ENCODE data around the gene TPH2.

TPH2 gene

DNA sequence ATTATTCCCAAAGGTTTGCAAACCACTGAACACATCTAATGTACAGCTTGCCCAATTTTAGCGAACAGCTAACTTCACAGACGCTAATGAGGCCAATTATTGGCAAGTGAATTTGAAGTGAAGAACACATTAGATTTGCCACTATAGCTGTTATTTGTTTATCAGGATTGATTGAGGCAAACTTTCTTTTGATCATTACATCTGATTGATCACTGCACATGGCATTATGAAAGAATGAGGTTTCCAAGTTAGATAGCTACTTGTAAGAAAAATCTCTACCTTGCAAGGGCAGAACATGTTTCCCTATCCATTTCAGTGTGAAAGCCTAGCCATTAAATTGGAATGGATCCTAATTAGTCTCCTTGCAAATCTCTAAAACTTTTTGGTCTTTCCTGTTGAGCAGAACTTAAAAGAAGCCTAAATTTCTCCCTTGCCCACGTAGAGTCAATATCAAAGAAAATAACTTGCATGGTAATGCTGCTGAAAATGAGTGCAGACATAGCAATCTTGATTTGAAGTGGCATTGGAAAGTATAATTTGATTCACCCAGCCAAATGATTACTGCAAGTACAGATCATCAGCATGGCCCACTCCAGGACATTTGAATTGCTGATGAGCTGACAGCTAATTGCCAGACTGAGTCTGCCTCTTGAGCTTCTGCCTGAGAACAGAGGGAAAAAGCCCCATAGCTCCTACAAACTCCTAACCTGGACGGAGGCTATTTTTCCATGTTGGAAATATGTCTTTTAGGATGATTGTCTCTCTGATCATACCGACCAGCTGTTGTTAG is 98.6 kb downstream of the TPH2 start:
- DNase-seq = no peak

DNA sequence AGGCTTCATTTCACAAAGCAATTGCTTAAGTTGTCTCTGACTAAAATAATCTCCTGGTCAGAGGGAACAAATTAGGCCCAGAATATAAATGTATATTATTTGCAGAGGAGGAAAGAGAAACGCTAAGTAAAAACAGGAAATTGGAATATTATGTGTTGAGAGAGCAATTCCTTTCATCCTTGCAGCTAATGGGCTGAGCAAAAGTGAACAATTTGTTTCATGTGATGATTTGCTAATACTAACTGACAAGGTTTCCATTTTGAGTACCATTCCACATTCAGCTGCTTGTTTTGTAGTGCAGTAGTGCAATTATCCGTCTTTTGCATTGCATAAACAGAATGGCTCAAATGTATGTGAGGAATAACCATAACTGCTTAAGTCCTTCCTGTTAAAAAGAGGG is 103.2 kb downstream of the TPH2 start:
- no peak for DNase-seq

- DNase-seq = no peak
Measured at GRCh38 chr12:72053604-72054003, 115.0 kb downstream of the TPH2 start.

DNA sequence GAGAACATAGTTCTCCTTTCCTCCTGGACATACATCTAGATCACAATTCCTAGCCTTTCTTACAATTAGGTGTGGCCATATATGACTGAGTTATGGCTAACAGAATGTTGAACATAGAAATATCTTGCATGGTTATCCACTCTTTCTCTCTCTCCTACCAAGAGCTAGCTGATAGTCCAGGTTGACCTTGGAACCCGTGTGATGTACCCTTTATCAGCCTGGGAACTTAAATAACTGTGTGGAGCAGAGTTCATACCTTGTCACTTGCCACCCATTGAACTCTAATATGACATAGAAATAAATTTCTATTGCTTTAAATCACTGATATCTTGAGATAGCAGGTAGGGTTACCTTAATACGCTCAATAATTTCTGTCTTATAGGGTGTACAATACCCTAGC is 115.9 kb downstream of the TPH2 start:
- DNase-seq = no peak

DNA sequence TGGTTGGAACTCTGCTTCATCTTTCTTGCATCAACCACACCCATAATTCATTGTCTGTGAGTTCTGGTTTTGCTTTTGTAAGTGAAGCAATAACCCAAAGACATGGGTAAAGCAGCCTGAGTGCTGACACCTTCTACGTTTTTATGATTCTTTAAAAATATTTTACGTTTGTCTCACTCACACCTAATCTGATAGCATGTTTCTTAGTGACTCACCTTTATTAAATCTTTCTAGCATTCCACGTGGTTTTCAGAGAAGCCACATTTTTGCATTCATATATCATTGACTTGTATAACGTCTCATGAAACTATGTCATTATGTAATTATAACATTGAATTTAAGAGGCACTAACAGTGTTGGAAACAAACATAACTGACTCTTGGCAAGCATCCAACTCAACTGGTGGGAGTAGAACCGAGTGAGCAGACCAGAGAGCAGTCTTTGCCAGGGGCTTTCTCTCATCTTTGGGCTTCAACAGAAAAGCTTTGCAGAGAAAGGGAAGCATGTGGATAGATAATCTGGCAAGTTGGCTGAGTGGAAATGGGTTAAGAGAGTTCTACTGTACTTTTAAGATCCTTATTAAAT is 118.8 kb downstream of the TPH2 start:
- no peak for DNase-seq

GRCh38 chr12:72063073-72063472 is 124.4 kb downstream of the TPH2 start:
- DNase-seq = no peak

DNA sequence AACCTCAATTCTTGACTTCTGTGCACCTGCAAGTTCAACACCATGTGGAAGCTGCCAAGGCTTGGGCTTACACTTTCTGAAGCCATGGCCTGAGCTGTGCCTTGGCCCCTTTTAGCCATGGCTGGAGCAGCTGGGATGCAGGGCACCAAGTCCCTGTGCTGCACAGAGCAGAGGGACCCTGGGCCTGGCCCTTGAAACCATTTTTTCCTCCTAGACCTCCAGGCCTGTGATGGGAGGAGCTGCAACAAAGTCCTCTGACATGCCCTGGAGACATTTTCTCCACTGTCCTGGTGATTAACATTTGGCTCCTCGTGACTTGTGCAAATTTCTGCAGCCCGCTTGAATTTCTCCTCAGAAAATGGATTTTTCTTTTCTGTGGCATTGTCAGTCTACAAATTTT is 132.4 kb downstream of the TPH2 start:
- no peak for DNase-seq

DNA sequence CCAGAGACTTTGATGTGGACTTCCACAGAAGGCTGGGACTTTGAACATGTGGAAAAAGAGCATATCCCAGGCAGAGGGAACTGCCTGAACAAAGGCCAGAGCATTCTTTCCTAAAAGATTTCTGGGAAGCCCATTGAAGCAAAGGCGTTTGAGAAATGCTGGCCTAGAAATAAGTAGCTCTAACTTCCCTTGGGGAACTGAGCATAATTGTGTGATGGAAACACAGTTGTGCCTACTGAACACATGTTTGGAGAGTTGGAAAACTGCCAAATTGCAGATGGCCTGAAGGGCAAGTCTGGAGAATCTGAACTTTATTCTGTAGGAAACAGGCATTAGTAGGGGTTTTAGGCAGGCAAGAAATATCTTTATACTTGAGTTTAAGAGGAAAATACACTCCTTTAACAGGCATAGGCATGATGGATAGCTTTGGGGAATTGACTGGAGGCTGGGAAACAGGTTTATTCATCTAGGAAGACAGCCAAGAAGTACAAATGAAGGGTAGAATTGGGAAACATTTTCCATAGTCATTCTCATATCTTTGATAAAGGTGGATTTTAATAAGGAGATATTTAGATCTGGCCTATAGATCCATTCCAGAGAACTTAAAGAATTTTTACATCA is 134.1 kb downstream of the TPH2 start:
- no peak for DNase-seq

GRCh38 chr12:72074065-72074464 is 135.4 kb downstream of the TPH2 start:
- DNase-seq = no peak

DNA sequence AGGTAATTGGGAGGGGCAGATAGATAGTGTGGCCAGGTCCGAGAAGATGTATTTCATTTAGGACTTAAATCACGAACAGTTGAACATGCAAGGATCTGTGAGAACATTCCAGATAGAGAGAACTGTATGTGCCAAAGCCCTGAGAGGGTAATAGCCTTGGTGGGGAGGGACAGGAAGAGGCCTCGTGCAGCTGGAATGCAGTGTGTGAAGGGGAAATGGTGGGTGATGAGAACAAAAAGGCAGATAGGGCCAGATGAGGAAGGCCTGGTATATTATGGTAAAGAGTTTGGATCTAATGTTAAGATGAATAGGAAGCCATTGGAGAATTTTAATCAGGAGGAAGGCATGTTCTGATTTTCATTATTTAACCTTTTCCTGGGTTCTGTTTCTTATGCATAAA is 136.3 kb downstream of the TPH2 start:
- DNase-seq = no peak

- no peak for DNase-seq
Measured at GRCh38 chr12:72075401-72075800, 136.8 kb downstream of the TPH2 start.

DNA sequence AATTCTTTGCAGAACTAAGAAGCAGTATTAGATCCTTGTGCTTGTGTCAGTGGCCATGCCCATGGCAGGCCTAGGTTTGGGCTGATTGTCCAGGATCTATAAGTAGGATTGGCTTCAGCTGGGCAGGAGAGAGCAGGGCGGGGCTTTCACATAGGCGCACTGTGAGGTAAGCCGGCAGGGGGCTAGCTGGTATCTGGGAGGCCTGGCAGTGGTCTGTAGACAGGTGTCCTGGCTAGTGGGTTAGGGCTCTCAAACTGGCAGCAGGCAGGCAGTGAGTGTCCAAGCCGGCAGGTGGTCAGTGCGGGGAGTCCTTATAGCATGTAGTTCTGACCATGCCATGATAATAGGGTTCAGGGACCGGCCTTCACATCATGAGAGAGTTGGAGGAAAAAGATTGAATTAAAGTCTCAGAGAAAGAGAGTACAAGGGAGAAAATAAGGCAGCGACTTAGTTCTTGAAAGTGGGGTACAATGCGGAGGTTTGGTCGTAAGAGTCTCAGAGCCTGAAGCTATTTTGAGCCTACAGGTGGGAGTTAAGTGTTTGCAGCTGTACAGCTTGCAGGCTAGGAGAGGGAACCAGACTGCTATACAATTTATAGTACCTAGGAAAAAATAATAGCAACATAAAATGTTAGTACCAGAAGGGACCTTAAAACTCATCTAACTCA is 137.4 kb downstream of the TPH2 start:
- no peak for DNase-seq

GRCh38 chr12:72076558-72076915 is 137.9 kb downstream of the TPH2 start:
- no peak for DNase-seq

- peak; percentile 12 for DNase-seq
Measured at GRCh38 chr12:72077111-72077820, 138.6 kb downstream of the TPH2 start.

DNA sequence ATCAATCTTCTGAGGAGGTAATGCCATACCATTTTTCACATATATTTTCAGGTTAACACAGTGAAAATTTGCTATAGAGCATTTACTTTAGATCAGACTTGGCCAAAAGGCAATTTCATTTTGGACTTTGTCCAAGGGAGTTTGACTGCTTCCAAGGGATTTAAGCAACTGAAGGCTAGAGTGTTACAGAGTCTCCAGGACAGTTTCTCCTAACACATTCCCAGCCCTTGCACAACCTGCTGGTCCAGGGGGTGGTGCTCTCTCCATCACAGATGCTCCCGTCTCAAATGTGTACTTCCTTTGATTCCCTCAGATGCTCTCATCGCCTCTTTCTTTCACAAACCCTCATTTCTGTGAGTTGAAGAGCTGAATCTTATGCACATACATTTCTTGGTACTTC is 143.1 kb downstream of the TPH2 start:
- no peak for DNase-seq

Data from NCI-H1092 (cell line).